NCI-H1092 (cell line): Measurements from ENCODE around the gene TRAP1.
"Not testable (repeated sequence)": the region's sequence is repeated elsewhere in the genome, so short reads cannot be mapped to it uniquely, and the experiment has no call there.

ENCODE experiments used
- DNase-seq: peaks from one replicate; lab custom pipeline; 2025; lab: John Stamatoyannopoulos, UW

Gene TRAP1

DNA sequence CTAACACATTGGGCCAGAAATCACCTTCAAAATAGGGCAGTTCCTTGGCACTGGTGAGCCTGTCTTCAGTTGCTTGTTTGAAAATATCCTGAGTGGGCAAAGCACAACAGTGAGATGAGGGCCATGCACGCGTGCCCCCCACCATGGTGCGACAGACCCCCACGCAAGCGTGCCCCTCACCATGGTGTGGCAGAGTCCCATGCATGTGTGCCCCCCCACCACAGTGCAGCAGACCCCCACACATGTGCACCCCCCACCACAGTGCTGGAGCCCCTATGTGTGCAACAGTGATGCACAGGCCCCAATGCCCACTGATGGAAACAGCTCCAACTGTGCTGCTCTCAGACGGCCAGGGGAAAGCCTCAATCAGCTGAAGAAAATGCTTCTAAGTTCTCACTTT lies 18.8 kb upstream of the TRAP1 start:
- no peak for DNase-seq

DNA sequence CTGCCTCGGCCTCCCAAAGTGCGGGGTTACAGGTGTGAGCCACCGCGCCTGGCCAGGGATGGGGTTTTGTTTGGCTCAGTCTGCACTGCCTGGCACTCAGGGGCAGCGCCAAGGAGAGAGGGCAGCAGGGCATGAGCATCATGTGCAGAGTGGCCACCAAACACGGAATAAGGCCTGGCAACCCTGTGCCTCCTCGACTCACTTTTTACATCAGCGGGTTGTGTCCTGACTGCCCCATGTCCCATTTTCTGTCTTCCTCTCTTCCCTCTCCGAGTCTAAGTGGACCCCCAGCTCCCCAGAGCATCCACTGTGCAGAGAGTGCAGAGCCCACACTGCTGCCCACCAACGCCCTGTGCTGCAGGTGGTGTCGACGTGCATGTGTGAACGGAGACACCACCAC lies 18.2 kb upstream of the TRAP1 start:
- DNase-seq = no peak

DNA sequence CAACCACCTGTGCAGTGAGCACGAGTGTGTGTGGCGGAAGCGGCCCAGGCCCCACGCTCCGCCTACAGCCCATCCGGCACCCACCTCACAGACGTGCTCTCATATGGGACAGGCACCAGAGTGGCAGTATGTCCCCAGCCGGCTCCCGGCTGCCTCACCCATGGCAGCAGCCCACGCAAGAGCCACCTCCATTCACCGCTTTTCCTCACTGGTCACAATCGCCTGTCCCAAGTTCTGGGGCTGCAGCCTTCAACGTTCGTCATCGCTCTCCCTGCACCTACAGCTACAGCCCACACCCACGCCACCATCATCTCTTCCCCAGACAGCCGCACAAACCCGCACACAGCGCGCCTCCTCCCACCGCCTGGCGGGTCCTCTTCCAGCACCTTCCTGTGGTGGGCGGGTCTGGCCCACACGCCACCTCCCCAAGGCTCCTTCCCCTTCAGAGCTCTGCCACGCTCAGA lies 17.5 kb upstream of the TRAP1 start:
- DNase-seq = no peak

DNA sequence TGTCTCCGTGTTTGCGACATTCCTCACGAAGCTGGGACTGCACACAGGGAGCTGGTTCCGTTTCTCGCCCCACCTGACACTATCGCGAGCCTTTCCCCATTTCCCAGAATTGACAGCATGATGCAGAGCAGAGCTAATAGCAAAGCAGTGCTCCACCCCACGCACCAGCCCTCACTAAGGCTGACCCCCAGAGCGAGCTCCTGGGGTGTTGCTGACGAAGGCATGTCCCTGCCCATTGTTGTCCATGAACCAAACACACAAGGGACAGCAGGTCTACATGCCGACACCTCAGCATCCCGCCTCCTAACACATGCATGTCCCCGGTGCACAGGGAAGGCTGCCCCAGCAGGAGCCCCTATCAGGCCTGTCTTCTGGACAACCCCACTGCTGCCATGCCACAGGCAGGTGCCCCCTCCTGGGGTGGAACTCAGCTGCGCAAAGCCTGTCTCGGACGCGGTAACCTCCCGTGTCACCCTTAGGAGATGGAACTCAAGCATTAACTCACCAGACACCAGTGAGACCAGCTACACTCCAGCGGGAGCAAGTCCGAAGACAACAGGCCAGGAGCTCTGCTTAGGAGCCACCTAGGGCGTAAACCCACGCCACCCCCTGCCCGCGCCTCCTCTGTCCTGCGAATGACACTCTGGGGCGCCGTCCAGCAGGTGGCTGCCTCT lies 16.9 kb upstream of the TRAP1 start:
- DNase-seq = no peak

DNA sequence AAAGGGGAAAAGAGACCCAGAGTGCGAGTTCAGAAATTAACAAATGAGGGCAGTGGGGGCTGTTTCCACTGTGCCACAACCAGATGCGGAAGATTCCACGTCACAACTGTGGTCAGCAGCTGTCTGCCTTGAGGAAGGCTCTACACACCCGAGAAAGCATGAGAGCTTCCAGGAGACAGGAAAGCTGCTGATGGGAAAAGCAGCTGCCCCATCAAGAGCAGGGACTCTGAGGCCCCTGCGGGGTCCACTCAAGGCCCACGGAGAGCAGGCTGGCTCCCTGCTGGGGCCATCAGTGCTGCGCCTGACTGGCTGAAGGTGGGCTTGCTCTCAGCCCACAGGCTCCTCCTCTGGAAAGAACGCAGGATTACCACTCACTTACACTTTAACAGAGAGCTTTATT lies 14.8 kb upstream of the TRAP1 start:
- DNase-seq = no peak

DNA sequence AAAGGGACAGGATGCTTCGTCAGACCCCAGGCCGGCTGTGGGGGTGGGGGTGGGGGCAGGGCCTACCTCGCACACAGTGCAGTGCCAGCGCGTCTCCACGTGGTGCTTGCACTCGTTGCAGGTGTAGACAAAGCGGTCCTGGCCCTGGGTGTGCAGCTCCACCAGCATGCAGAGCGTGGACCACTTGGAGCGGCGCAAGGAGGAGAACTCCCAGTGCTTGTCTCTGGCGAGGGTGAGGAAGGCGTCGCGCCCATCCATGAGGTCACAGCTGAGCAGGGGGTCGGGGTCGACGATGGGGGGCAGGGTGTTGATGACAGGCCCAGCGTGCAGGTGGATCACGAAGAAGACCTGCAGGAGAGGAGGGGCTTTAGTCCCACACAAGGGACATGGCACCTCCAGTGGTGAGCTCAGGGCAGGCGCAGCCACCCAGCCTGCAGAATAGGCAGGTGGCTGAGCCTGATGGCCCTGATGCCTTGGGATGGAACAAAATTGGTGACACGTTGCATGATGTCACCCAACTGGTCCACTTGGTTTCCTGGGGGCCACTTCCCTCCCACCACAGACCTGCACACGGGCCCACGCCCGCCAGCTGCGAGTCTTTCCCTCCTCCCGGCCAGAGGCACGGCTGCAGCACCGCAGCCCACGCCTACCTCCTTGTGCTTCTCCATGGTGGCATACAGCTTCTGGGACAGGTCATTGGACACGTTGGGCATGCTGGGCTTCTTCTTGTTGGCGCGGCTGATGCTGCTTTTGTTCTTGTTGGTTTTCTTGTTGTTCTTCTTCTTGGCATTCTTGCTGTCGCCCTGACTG lies 14.0 kb upstream of the TRAP1 start:
- no peak for DNase-seq

DNA sequence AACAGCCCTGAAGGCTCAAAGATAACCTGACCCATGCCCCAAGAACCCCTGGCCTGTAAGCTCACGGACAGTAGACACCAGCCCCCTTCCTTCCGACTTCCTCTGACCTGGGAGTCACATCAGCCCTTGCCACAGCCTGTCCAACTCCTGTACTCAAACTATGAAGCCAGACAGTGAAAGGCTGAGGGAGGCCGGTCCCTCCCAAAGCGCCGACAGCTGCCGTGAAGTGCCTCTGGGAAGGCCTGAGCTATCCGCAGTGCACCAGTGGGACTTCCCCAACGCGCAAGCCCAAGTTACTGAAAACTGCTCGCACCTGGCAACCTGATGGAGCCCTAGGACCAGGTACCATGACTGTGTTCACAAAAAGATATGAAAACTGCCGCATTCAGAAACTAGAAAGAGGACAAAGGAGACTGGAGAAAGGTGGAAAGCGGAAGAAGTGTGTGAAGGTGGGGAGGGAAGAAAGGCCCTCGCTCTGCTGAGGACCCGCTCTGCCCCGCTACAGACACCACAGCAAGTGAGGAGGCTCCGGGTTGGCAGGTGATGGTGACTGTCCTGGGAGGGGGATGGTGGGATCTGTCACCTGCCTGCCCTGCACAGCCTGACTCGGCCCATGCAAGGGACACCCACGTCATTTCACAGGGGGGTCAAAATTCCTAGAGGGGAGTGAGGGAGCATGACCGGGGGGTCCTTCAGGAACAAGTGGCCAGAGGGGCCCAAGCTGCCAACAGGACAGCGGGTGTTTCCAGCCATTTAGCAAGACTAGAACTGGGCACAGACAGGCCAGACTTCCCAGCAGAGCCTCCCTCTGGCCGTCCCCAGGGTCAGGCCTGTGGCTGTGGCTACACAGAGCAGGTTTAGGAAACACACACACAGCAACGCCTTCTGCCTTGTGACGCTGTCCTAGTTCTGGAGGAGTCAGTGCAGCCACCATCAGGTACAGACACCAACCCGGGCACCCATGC lies 13.1 kb upstream of the TRAP1 start:
- no peak for DNase-seq

DNA sequence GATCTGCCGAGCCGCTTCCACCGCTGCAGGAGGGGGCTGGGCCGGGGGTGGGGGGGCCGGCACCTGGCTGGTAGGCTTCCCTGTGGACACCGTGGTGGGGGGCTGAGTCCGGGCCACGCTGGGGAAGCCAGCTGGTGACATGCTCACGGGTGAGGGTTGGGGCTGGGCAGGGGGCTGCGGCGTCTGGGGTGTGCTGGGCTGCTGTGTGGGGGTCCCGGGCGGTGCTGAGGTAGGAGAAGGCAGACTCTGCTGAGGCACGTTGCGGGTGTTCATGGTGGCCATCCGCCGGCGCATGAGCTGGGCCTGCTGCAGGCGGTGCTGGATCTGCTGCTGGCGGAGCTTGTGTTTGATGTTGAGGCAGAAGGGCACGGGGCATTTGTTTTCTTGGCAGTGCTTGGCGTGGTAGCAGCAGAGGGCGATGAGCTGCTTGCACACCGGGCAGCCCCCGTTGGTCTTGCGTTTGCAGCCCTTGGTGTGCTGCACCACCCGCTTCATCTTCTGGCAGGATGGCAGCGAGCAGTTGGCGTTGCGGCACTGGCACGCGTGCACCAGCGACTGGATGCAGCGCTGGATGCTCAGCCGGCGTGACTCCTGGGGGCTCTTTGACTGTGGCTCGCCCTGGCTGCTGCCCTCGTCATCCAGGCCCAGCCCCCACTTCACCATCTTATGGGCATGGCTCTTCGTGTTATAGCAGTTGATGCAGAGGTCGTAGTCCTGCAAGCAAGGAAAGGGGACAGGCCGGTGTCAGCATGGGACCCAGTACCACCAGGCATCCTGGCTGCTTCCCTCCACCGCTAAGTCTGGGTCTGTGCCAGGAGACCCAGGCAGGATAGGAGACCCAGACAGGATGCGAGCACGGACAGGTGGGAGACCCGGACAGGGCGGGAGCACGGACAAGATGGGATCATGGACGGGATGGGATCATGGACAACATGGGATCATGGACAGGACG lies 12.1 kb upstream of the TRAP1 start:
- no peak for DNase-seq

DNA sequence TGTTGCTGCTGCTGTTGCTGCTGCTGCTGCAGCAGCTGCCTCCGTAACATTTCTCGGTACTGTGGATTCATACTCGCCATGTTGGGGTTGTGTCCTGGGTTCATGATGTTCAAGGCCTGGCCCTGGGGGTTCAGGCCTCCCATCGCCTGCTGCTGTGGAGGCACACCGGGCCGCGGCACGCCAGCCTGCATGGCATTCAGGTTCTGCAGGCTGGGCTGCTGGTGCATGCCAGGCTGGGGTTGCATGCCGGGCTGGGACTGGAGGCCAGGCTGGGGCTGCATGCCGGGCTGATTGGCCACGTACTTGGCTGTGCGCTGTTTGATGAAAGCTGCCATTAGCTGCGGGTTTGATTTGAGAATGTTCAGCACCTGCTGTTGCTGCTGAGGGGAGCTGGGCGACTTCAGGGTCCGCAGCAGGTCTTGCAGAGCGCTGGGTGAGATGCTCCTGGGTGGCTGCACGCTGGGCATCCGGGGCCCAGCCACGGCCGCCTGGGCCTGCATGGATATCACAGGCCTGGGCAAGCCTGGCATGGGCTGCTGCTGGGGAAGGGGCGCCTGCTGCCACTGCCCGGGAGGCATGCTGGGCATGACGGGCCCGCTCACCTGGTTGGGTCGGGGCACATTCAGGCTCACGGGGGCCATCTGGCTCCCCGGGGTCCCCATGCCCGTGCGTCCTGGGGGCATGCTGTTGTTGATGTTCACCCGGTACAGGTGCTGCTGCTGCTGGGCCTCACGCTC lies 11.3 kb upstream of the TRAP1 start:
- no peak for DNase-seq

DNA sequence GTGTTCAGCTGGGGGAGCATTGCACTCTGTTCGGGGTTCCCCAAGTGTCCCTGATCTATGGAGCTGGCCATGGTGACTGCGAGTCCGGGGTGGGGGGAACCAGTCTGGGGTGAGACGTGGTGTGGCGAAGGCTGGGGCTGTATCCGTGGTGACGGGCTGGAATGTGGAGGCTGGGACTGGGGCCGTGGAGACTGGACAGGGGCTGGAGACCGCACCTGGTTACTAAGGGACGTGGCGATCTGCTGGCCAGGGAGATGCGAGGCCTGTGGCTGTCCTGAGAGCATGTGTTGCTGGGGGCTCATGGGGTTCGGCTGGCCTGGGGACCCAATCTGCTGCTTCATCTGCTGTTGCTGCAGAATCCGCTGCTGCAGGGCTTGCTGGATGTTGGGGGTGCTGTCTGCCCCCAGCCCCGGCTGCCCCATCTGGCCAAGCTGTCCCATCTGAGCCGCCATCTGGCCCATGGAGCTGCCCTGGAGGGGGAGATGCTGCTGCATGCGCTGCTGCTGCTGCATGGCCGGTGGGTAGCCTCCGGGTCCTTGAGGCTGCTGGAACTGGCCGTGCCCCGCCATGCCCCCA lies 10.6 kb upstream of the TRAP1 start:
- DNase-seq = no peak

DNA sequence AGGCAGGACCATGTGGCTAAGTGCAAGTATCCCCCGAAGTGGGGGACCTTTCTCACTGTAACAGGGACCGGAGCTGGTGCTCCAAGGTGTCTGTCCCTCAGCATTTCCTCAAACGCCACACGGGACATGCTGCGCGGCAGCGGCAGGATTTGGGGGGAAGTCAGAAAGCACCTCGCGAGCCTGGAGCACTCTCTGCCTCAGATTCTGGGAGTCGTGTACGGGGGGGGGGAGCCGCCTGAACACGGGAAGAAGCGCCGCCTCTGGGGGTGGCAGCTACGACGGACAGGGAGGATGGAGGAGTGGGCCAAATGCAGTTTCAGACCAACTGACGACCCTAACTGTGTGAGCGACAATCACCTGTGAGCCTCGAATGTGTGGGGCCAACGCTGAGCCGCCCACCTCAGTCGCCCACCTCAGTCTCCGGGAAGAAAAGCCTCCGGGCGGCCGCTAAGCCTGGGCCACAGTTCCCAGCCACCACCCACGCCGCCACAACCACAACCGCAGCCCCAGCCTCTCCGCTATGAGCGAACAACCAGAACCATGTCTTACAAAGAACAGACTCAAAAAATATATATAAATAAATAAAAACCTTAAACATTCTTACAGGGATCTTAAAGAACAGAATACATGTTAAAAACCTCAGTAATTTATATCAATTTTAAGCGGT lies 8.8 kb upstream of the TRAP1 start:
- no peak for DNase-seq

DNA sequence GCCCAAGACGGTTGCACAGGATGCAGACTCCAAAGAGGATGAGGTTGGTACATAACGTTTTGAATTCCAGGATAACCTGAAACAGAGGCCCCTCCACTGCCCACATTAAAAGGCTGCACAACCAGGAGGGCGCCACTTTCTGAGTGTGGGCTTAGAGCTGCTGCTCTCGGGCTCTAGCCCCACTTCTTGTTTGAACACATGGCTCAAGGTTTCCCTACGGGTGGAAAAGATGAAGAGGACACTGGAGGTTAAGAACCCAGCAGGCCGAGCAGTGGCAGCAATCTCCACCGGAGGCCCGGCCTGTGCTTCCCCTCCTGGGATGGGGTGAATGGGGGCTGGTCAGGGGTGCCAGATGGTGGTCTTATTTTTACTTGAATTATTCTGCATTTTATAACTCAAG lies 8.0 kb upstream of the TRAP1 start:
- no peak for DNase-seq

DNA sequence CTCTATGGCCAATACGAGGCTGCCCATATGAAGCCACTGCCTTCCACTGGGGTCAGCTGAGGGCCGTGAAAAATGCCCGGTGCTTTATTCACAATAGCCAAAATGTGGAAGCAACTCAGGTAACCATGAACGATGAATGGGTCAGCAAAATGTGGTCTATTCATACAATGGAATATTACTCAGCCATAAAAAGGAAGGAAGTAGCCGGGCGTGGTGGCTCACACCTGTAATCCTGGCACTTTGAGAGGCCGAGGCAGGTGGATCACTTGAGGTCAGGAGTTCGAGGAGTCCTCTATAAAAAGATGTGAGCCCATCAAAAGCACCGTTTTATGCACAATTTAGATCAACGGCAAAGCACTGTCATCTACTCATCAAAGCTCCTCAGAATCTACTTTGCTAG lies 5.2 kb upstream of the TRAP1 start:
- DNase-seq = no peak

DNA sequence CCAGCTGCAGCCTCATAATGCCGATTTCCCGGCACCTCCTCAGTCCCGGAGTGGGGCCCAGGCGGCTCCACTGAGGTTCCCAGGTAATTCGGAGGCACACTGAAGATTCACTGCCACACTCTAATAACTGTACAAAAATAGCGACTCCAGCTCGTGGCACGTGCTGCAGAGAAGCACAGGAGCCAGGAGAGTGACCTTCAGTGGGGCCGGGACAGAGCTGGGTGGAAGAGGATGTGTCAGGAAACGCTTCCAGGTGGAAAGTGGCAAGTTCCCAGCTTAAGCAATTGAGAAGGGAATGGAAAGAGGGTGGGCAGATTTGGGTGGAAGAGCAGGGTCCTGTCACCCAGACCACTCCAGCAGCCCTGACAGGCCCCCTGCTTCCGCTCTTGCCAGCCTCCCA lies 3.1 kb upstream of the TRAP1 start:
- DNase-seq = no peak

DNA sequence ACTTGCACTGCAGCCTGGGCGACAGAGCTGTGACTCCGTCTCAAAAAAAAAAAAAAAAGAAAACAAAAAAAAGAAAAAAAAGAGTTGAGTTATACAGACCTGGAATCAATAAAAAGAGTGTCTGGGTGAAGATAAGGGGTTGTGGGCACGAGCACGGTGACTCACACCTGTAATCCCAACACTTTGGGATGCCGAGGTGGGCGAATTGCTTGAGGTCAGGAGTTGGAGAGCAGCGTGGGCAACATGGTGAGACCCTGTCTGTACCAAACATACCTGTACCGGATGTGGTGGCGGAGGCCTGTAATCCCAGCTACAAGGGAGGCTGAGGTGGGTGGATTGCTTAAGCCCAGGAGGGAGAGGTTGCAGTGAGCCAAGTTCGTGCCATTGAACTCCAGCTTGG lies 1.3 kb upstream of the TRAP1 start:
- no peak for DNase-seq

DNA sequence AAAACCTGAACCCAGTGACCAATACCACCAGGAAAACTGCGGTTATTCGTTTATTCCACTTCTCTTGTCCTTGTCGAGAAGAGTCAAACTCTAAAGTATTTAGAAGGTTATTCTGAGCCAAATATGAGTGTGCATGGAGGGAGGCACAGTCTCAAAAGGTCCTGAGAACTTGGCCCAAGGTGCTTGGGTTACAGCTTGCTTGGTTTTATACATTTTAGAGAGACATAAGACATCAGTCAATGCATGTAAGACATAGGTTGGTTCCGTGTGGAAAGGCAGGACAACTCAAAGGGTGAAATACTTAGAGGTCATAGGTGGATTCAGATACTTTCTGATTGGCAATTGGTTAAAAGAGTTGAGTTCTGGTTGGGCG lies 681 bp upstream of the TRAP1 start:
- DNase-seq = no peak

DNA sequence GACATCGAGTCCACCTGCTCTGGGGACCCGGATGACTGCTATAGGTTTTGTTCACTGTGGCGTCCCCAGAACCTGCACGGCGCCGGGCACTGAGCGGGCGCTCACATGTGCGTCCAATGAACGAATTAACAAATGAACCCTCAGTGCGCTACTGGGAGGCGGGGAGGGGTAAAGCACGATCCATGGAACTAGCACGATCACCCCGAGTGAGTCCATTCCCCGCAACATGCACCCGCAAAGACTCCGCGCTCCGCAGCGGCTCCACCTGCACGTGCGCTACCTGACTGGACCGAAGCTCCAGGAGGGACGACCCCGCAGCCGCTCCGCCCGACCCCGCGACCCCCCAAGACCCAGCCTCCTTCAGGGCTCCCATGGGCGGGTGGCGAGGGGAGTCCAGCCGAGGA lies 491 bp downstream of the TRAP1 start:
- DNase-seq = peak; percentile 21

DNA sequence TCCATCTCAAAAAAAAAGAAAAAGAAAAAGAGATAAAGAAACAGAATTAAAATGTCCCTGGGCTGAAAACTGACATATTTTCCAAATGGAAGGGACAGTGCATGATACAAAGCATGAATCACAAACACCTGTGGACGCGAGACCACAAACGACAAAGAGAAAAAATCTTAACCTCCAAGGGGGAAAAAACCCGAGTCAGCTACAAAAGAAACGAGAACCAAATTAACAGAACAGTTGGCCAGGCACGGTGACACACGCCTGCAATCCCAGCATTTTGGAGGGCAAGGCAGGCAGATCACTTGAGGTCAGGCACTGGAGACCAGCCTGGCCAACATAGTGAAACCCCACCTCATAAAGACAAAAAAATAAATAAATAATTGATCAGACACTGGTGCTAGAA lies 1.9 kb downstream of the TRAP1 start:
- DNase-seq = no peak

DNA sequence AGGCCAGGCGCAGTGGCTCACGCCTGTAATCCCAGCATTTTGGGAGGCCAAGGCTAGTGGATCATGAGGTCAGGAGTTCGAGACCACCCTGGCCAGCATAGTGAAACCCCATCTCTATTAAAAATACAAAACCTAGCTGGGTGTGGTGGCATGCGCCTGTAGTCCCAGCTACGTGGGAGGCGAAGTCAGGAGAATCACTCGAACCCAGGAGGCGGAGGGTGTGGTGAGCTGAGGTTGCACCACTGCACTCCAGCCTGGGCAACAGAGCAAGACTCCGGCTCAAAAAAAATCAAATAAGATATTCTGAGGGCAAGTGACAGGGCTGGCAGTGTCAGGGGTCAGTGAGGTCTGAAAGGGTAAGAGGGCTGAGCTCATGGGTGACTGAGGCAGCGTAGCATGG lies 2.9 kb downstream of the TRAP1 start:
- not testable (repeated sequence) for DNase-seq
